Ureter (tissue), 1 donor: ENCODE data around the gene HAPLN1. TPM values are rescaled to one million over a fixed set of nuclear protein-coding genes. Genes with fewer than 3 reads are reported as not detected.
"Not testable (repeated sequence)": the region's sequence is repeated elsewhere in the genome, so short reads cannot be mapped to it uniquely, and the experiment has no call there.

ENCODE experiments used
- DNase-seq: peaks from one replicate; pipeline ENCODE4 v3.0.0-alpha.2; 2020; ENCODE audit warnings: low spot score
- total RNA-seq: library from RNA; stranded (reverse); gene quantifications from one replicate; pipeline ENCODE4 v1.2.4, GENCODE V29; 2023
- donor health status: DM: yes; HTN: yes; CAD: no.

Gene HAPLN1
- total RNA-seq, result 0.44 TPM

DNA sequence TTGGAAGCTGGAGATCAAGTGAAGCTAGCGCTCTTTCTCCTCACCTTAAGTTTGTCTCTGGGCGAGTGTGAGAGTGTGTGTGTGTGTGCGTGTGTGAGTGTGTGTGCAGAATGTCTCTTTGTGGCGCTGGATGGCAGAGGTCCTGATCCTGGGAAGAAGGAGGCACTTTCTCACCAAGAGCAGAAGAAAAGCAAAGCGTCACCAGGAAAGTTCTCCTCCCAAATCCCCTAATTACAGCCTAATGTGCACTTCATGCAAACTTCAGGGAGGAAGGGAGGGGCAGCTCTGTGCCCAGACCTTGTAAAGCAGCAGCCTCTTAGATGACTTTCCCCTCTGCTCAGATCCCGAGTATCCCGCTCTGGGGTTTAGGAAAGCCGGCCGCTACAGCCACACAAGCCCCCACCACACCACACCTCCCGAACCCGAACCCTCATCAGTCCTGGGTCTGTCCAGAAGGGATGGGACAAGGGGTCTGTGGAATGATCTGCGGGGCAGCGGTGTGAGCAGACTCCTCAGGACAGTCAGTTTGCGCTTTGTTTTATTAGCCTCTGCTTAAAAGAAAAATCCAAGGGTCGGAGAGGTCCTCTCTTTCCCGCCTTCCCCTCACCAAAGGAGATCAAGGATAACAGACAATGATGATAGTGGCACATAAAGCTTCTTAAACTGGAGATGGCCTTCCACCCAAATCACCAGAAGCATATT lies at the start of gene HAPLN1:
Gene HAPLN1, minus strand, starts transcription at position 20 of the 702 bp plus-strand sequence. CDS start 47,332 bp downstream, outside the sequence.
- DNase-seq, result no peak

DNA sequence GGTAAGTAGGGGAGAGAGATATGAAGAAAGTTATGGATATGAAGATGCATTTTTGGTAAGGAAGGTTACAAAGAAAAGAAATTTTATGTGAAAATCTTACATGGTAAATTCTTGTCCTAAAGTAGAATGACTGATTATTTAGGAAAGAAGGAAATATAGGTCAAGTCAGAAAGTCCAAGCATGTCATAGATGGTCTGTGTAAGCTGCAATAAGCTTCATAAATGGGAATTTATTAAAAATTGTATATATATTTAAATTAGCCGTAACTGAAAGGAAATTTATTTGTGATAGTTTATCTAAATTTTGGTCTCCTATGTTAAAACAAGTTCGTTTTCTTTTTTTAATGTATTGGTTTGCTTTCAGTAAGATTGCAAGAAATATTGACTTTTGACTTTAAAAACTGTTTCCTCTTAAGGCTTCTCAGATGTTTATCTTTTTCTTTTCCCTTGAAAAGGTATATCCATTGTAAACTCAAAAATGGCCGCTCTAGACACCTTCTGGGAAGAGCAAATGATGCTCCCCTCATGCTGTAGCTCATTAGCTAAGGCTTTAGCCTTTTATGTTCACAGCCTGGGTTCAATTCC lies 46.8 kb upstream of the HAPLN1 start:
- DNase-seq, result no peak

DNA sequence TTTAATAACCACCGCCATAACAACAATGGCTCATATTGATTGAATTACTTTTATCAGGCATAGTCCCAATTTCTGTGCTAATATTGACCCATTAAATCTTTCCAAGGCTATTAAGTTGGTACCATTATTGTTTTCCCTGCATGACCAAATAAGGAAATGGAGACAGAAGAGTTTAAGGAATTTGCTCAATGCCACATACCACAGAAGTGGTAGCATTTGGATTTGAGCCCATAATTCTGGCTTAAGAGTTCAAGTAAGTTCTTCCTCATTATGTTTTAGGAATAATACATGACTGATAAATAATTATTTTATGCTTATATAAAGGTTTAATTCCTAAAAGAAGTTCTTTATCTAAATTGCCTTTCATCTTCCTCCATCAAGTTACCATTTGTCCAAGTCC lies 43.4 kb upstream of the HAPLN1 start:
- no peak for DNase-seq

- DNase-seq, result no peak
Observed at GRCh38 chr5:83760579-83760978, 39.9 kb upstream of the HAPLN1 start.

DNA sequence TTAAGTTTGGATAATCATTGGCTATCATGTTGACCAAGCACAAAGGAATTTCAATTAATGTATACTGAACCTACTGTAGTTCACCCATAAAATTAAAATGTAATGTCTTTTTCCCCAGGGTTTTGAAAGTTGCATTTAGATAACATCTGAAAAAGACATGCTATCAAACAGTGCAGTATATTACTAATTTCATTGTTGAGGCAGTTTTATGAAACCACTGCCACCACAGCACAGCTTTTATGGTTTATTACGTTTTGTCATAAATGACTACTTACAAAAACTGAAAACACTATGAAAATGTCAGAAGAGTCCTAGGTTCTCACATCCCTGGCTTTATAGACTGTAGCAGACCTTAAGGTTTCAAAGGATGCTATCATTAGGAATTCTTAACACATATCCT lies 32.0 kb upstream of the HAPLN1 start:
- DNase-seq, result no peak

GRCh38 chr5:83751201-83751600 lies 30.5 kb upstream of the HAPLN1 start:
- no peak for DNase-seq

- no peak for DNase-seq
Observed at GRCh38 chr5:83750749-83751148, 30.1 kb upstream of the HAPLN1 start.

DNA sequence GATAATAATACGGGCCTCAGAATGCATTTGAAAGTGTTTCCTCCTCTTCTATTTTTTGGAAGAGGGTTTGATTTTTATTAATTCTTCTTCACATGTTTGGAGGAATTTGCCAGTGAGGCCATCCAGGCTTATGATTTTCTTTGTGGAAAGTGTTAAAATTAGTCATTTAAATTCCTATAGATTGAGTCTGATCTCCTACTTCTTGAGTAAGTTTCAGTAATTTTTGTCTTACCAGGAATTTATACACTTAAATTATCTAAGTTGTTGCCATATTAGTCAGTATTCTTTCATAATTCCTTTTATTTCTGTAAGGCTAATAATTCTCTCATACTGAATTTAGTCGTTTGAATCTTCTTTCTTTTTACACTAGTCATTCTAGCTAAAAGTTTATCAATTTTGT lies 25.2 kb upstream of the HAPLN1 start:
- DNase-seq, result no peak

- no peak for DNase-seq
Observed at GRCh38 chr5:83744821-83745220, 24.2 kb upstream of the HAPLN1 start.

GRCh38 chr5:83742089-83742488 lies 21.4 kb upstream of the HAPLN1 start:
- no peak for DNase-seq

DNA sequence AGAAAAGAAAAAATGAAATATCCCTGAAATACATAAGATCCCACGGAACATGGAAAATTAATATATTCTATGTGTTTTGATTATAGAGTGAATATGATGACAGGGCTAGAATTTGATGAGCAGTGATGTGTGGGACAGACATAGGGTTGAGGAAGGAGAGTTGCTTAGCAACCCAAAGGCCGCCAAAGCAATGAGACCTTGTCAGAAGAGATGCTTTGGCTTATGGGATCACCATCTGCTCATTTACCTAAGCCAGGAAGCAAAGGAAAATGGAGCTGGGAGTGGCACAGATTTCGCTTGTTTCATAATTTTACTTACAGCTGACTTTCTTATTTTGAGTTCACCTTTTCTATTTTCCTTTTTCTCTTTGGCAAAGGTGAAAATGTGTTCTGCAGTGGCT lies 20.9 kb upstream of the HAPLN1 start:
- DNase-seq, result no peak

- no peak for DNase-seq
Observed at GRCh38 chr5:83740741-83741140, 20.1 kb upstream of the HAPLN1 start.

DNA sequence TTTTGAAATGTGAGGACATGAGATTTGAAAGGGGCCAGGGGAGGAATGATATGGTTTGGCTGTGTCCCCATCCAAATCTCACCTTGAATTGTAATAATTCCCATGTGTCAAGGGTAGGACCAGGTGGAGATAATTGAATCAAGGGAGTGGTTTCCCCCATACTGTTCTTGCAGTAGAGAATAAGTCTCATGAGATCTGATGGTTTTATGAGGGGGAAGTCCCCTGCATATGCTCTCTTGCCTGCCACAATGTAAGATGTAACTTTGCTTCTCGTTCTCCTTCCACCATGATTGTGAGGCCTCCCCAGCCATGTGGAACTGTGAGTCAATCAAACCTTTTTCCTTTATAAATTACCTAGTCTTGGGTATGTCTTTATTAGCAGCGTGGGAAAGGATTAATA lies 15.5 kb upstream of the HAPLN1 start:
- not testable (repeated sequence) for DNase-seq

- not testable (repeated sequence) for DNase-seq
Observed at GRCh38 chr5:83735058-83735457, 14.4 kb upstream of the HAPLN1 start.

- DNase-seq, result no peak
Observed at GRCh38 chr5:83731638-83732037, 11.0 kb upstream of the HAPLN1 start.

DNA sequence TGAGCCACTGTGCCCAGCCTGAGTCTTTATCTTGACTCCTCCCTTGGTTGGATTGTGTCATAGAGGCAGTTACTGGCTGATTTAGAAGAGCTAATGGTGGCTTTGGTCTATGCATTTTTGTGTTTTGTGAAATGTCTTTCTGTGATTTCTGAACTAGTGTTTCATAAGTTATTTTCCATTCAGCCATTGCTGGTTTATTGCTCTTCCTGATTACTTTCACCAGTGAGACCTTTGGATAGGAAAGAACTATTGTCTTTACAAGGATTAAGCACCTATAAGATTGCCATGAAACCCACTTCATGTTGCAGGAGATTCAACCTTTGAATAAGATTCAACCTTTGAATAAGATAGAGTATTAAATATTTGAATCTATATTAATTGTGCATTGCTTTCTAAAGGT lies 8.7 kb upstream of the HAPLN1 start:
- no peak for DNase-seq

DNA sequence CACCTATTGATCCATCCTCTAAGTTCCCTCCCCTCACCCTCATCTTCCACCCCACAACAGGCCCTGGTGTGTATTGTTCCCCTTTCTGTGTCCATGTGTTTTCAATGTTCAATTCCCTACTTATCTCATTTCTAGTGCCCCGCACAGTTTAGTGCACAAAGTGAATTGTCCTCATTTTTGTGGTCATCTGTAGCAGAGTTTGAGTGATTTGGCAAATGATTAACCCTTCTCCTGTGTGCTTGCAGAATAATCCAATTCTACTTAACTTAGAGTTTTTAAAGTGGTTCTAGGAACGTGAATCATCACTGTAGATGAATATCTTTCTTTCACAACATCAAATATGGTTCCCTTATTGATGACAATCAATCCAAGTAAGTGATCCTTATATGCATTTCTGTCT lies 6.3 kb upstream of the HAPLN1 start:
- no peak for DNase-seq

DNA sequence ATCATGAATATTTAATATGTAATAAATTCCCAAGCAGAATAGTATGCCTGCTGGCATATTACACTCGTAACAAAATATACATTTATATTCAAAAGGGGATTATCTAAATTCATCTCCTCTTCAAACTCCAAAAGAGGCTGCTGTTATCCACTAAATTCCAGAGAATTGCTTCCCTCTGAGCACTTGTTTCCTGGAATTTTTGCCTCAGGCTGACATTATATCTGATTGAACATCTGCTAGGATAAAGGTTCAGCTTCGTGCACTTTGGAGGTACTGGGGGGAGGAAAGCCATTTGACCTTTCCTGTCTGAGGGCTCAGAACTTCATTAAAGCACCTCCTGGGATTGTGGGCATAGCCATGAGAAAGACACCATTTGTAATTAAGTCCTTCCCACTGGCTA lies 4.3 kb upstream of the HAPLN1 start:
- no peak for DNase-seq

DNA sequence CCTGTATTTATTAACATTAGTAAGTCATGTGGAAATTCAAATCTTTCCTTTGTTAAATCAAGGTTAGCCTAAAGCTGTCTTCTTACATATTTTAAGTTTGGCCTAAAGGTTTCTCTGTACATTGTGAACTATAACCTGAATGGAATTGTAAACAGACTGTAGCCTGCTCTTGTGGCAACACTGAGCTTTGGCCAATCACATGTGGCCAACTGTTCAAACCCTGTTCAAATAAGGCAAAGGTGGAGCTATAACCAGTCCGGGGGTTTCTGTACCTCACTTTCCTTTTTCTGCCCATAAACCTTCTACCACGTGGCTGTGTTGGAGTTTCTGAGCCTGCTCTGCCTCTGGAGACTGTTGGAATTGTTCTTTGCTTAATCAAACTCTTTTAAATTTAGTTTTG lies 3.3 kb upstream of the HAPLN1 start:
- no peak for DNase-seq

- no peak for DNase-seq
Observed at GRCh38 chr5:83723031-83723430, 2.4 kb upstream of the HAPLN1 start.

DNA sequence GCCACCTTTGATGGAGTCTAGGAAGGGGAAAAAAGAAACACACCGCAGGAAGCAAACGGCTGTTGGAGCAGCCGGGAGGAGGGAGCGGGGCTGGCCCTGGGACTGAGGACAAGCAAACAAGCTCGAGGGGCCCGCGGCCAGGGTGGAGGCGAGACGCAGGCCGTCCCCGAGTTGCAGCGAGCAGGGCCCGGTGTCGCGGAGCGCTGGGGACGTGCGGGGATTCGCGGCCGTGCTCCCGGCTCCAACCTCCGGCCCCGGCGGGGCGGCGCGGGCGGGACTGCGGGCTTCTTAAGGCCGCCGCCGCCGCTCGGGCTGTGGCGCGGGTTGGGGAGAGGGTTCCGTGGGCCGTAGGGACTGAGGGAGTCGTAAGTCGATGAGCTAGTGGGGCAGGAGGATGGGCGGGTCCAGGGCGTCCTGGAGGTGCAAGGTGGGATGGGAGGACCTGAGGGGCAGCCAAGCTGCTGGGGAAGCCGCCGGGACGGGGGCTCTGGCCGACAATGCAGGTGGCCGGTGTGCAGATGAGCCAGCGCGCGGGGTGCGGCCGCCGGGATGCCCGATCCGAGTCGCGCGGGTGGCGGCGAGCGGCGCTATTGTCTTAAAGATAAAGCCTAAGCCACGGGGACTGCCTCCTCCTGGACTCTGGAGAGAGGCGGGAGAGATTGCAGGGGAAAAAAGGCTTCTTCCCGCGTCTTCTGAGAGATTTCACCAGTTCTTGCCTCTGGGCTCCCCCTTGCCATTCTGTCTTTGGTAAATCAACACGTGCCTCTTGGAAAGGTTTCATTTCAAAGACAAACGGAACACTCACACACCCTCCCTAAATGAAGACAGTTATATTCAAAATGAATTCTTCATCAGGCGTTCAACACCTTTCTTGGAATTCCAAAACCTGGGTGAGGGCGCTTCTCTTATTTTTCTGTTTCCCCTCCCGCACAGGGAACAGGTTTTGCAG lies 1.6 kb upstream of the HAPLN1 start:
- DNase-seq, result peak; percentile 57

DNA sequence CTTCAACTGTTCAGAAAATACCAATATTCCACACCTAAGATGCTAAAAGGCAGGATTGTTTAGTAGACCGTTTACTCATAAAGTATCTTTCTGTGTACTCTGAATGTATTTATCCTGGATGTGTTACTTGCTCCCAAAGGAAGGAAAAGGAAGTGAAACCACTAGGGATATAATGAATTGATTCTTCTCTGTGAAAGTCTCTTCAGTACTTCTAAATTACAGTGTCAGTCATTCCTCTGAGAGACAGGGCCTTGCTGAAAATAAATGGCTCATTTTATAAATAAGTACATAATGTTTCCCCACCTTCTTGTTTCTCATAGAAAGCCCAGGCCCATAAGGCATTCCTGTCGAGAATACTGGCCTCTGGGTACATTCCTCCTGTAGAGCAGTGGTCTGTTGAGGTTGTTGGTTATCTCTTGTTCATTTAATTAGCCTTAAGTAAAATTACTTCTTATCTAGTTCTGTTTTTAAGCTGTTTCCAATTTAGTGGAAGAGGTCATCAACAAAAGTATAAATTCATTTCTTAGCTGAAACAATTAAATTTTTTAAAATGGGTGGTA lies 1.6 kb downstream of the HAPLN1 start:
- no peak for DNase-seq
